WTC11 (cell line): Measurements from ENCODE around the gene TCAP. TPM values are rescaled to one million over a fixed set of nuclear protein-coding genes. Genes with fewer than 3 reads are reported as not detected.
A peak's percentile ranks its signal among the peaks of the same experiment; 100 is the strongest.
"Not testable (repeated sequence)": the region's sequence is repeated elsewhere in the genome, so short reads cannot be mapped to it uniquely, and the experiment has no call there.

Experiments used
- ATAC-seq: fragments of 200-7000 bp; cut with Tn5 transposase; 2 replicates; pipeline ENCODE4 v1.10.0; 2021; ENCODE audit warnings: mild to moderate bottlenecking, moderate library complexity
- CTCF ChIA-PET: fragments of 300-600 bp; sonication (Branson Sonifier 250); formaldehyde crosslinking; loops from one replicate; lab custom pipeline; 2021; ENCODE audit warnings: antibody characterized with exemption; lab: Charles Lee
- POLR2A ChIA-PET: fragments of 350-600 bp; sonication (Branson Sonifier 250); formaldehyde crosslinking; loops from one replicate; lab custom pipeline; 2021; ENCODE audit warnings: antibody characterized with exemption; lab: Charles Lee
- DNase-seq: peaks from one replicate; pipeline ENCODE4 v3.0.0; 2021; ENCODE audit warnings: low spot score
- H3K27ac Mint-ChIP-seq: 2 replicates; pipeline ENCODE4 v1.8.0; 2021; ENCODE audit warnings: mixed read lengths
- H3K27me3 Mint-ChIP-seq: 2 replicates; pipeline ENCODE4 v1.8.0; 2021; ENCODE audit warnings: low read depth, mild to moderate bottlenecking, moderate library complexity, mixed read lengths
- H3K36me3 Mint-ChIP-seq: 2 replicates; pipeline ENCODE4 v1.8.0; 2021; ENCODE audit warnings: mixed read lengths
- H3K4me1 Mint-ChIP-seq: 2 replicates; pipeline ENCODE4 v1.8.0; 2022; ENCODE audit warnings: mixed read lengths
- H3K4me3 Mint-ChIP-seq: 2 replicates; pipeline ENCODE4 v1.8.0; 2021; ENCODE audit warnings: mild to moderate bottlenecking, moderate library complexity, mixed read lengths
- H3K9me3 Mint-ChIP-seq: 2 replicates; pipeline ENCODE4 v1.8.0; 2021; ENCODE audit warnings: mixed read lengths
- ARID4B ChIP-seq: sonication (generic); formaldehyde crosslinking; IDR thresholded peaks from 2 replicates; pipeline ENCODE4 v1.8.0; 2023; ENCODE audit warnings: missing genetic modification reagents, mild to moderate bottlenecking, borderline replicate concordance
- ESRRA ChIP-seq: sonication (generic); formaldehyde crosslinking; IDR thresholded peaks from 2 replicates; pipeline ENCODE4 v1.8.1; 2022; ENCODE audit warnings: mild to moderate bottlenecking, missing genetic modification reagents, borderline replicate concordance
- FOXJ3 ChIP-seq: sonication (generic); formaldehyde crosslinking; IDR thresholded peaks from 2 replicates; pipeline ENCODE4 v1.9.0; 2021; ENCODE audit warnings: missing genetic modification reagents, mild to moderate bottlenecking, borderline replicate concordance
- JAZF1 ChIP-seq: fragments of 250-450 bp; sonication (Bioruptor Pico); IDR thresholded peaks from 2 replicates; pipeline ENCODE4 v1.9.0; 2021; ENCODE audit warnings: moderate library complexity, mild to moderate bottlenecking, inconsistent platforms
- NR1H2 ChIP-seq: sonication (generic); formaldehyde crosslinking; IDR thresholded peaks from 2 replicates; pipeline ENCODE4 v1.9.0; 2021; ENCODE audit warnings: mild to moderate bottlenecking, moderate library complexity, missing genetic modification reagents
- RORB ChIP-seq: fragments of 250-450 bp; sonication (Bioruptor Pico); IDR thresholded peaks from 2 replicates; pipeline ENCODE4 v1.9.0; 2021; ENCODE audit warnings: mild to moderate bottlenecking
- TP53 ChIP-seq: sonication (generic); formaldehyde crosslinking; IDR thresholded peaks from 2 replicates; pipeline ENCODE4 v1.8.1; 2023; ENCODE audit warnings: mild to moderate bottlenecking, missing genetic modification reagents
- USF2 ChIP-seq: sonication (generic); formaldehyde crosslinking; IDR thresholded peaks from 2 replicates; pipeline ENCODE4 v1.8.1; 2023; ENCODE audit warnings: mild to moderate bottlenecking, missing genetic modification reagents, moderate library complexity
- ZBTB43 ChIP-seq: sonication (generic); formaldehyde crosslinking; IDR thresholded peaks from 2 replicates; pipeline ENCODE4 v1.8.1; 2023; ENCODE audit warnings: mild to moderate bottlenecking, missing genetic modification reagents
- ZNF138 ChIP-seq: sonication (generic); formaldehyde crosslinking; conservative IDR thresholded peaks from 2 replicates; pipeline ENCODE4 v1.8.1; 2022; ENCODE audit warnings: mild to moderate bottlenecking, moderate library complexity, missing genetic modification reagents
- ZNF219 ChIP-seq: sonication (generic); formaldehyde crosslinking; IDR thresholded peaks from 2 replicates; pipeline ENCODE4 v1.8.0; 2023; ENCODE audit warnings: missing genetic modification reagents, mild to moderate bottlenecking, borderline replicate concordance
- ZNF416 ChIP-seq: fragments of 250-450 bp; sonication (Bioruptor Pico); IDR thresholded peaks from 2 replicates; pipeline ENCODE4 v1.9.0; 2021; ENCODE audit warnings: mild to moderate bottlenecking, inconsistent platforms
- ZNF671 ChIP-seq: fragments of 250-450 bp; sonication (Bioruptor Pico); IDR thresholded peaks from 2 replicates; pipeline ENCODE4 v1.8.0; 2021; ENCODE audit warnings: mild to moderate bottlenecking
- total RNA-seq: library from RNA; stranded (reverse); gene quantifications from 3 replicates; pipeline ENCODE4 v1.2.3, GENCODE V29; 2021
- TF ChIP-seq, protein P1 (sequence below): sonication (generic); formaldehyde crosslinking; IDR thresholded peaks from 2 replicates; pipeline ENCODE4 v1.8.1; 2022; ENCODE audit warnings: low read depth, mild to moderate bottlenecking, moderate library complexity, missing genetic modification reagents, borderline replicate concordance
- TF ChIP-seq, protein P2 (sequence below): fragments of 250-450 bp; sonication (Bioruptor Pico); IDR thresholded peaks from 2 replicates; pipeline ENCODE4 v1.9.0; 2021; ENCODE audit warnings: mild to moderate bottlenecking, borderline replicate concordance
- TF ChIP-seq, protein P3 (sequence below): sonication (generic); formaldehyde crosslinking; IDR thresholded peaks from 2 replicates; pipeline ENCODE4 v1.8.1; 2022; ENCODE audit warnings: mild to moderate bottlenecking, missing genetic modification reagents, moderate library complexity, borderline replicate concordance

TCAP gene
- total RNA-seq, 1 experiment from 2014 or later: 2.9 TPM

DNA sequence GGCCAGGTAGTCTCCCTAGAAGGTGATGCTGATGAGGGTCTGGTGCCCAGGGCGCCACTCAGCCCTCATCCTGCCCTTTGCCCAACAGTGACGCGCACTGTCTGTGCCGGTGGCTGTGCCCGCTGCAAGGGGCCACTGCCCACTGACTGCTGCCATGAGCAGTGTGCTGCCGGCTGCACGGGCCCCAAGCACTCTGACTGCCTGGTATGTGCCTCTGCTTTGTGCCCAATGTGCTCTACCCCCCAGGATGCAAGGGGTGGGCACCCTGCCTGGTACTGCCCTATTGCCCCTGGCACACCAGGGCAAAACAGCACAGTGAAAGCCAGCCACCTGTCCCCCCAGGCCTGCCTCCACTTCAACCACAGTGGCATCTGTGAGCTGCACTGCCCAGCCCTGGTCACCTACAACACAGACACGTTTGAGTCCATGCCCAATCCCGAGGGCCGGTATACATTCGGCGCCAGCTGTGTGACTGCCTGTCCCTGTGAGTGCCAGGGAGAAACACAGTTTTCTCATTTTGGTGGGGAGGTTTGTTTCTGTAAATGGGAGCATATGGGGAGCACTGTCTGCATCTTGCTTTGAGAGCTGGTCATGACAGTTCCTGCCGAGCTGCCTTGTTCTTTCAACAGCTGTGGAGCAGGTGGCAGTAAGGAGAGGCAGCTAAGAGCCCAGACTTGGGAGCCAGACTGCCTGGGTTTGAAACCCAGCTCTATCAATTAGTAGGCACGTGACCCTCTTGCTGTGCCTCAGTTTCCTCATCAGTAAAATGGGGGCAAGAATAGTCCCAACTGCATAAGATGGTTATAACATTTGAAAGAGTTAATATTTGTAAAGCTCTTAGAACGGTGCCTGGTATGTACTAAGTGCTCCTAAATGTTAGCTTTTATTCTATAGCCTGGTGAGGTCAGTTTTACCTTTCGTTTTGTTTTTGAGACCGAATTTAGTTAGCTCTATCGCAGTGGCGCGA lies 45.1 kb downstream of the TCAP start (continued):
- TF ChIP-seq ARID4B (CRISPR knock-in tag) (no peak), ZNF138 (no peak), TP53 (CRISPR knock-in tag) (no peak), USF2 (no peak), RORB (CRISPR knock-in tag) (no peak), FOXJ3 (CRISPR knock-in tag) (no peak)

DNA sequence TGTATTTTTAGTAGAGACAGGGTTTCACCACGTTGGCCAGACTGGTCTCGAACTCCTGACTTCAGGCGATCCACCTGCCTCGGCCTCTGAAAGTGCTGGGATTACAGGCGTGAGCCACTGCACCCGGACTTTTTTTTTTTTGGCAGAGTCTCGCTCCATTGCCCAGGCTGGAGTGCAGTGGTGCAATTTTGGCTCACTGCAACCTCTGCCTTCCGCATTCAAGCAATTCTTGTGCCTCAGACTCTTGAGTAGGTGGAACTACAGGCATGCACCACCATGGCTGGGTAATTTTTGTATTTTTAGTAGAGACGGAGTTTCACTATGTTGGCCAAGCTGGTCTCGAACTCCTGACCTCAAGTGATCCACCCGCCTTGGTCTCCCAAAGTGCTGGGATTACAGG lies 45.9 kb downstream of the TCAP start:
- not testable (repeated sequence) for H3K9me3 Mint-ChIP-seq, DNase-seq, H3K4me1 Mint-ChIP-seq, H3K27ac Mint-ChIP-seq, H3K4me3 Mint-ChIP-seq, H3K27me3 Mint-ChIP-seq, ATAC-seq
- CTCF ChIA-PET: interaction anchor here (0.7 to 1.7 kb wide), 4 partner anchors 8 to 90 kb away, joined by 3 to 6 read pairs (median 4); no protein-coding TSS in a partner anchor
- POLR2A ChIA-PET: interaction anchor here (1.1 kb wide), 1 partner anchor 23 kb away, joined by 3 read pairs; the partner anchor contains the start of gene PGAP3
- H3K36me3 Mint-ChIP-seq: peaks cover 62% of the 10 kb centered on the region

- H3K4me3 Mint-ChIP-seq: no peak overlapping the region
- no peaks in the 10 kb centered on the region for H3K9me3 Mint-ChIP-seq
- 0 out of 2 replicates have a peak overlapping the region, but pooled peaks have one; percentile 5 for H3K27ac Mint-ChIP-seq
- DNase-seq (no peak), ATAC-seq (no peak)
- H3K36me3 Mint-ChIP-seq: peaks cover 63% of the 10 kb centered on the region
- POLR2A ChIA-PET: no interaction called here
- CTCF ChIA-PET: interaction anchor here (1.7 kb wide), 1 partner anchor 90 kb away, joined by 6 read pairs; no protein-coding TSS in a partner anchor
- H3K27me3 Mint-ChIP-seq: no peaks in the 10 kb centered on the region
- no peaks in the 10 kb centered on the region for H3K4me1 Mint-ChIP-seq
- TF ChIP-seq, protein P1, sequence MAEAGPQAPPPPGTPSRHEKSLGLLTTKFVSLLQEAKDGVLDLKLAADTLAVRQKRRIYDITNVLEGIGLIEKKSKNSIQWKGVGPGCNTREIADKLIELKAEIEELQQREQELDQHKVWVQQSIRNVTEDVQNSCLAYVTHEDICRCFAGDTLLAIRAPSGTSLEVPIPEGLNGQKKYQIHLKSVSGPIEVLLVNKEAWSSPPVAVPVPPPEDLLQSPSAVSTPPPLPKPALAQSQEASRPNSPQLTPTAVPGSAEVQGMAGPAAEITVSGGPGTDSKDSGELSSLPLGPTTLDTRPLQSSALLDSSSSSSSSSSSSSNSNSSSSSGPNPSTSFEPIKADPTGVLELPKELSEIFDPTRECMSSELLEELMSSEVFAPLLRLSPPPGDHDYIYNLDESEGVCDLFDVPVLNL: no peak
- TF ChIP-seq ESRRA (CRISPR knock-in tag) (no peak), ZBTB43 (no peak), ZNF671 (CRISPR knock-in tag) (no peak), ZNF416 (CRISPR knock-in tag) (no peak), NR1H2 (CRISPR knock-in tag) (no peak), JAZF1 (CRISPR knock-in tag) (no peak), ZNF219 (CRISPR knock-in tag) (no peak)
- TF ChIP-seq, protein P2, sequence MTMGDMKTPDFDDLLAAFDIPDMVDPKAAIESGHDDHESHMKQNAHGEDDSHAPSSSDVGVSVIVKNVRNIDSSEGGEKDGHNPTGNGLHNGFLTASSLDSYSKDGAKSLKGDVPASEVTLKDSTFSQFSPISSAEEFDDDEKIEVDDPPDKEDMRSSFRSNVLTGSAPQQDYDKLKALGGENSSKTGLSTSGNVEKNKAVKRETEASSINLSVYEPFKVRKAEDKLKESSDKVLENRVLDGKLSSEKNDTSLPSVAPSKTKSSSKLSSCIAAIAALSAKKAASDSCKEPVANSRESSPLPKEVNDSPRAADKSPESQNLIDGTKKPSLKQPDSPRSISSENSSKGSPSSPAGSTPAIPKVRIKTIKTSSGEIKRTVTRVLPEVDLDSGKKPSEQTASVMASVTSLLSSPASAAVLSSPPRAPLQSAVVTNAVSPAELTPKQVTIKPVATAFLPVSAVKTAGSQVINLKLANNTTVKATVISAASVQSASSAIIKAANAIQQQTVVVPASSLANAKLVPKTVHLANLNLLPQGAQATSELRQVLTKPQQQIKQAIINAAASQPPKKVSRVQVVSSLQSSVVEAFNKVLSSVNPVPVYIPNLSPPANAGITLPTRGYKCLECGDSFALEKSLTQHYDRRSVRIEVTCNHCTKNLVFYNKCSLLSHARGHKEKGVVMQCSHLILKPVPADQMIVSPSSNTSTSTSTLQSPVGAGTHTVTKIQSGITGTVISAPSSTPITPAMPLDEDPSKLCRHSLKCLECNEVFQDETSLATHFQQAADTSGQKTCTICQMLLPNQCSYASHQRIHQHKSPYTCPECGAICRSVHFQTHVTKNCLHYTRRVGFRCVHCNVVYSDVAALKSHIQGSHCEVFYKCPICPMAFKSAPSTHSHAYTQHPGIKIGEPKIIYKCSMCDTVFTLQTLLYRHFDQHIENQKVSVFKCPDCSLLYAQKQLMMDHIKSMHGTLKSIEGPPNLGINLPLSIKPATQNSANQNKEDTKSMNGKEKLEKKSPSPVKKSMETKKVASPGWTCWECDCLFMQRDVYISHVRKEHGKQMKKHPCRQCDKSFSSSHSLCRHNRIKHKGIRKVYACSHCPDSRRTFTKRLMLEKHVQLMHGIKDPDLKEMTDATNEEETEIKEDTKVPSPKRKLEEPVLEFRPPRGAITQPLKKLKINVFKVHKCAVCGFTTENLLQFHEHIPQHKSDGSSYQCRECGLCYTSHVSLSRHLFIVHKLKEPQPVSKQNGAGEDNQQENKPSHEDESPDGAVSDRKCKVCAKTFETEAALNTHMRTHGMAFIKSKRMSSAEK (CRISPR knock-in tag): no peak
- TF ChIP-seq, protein P3, sequence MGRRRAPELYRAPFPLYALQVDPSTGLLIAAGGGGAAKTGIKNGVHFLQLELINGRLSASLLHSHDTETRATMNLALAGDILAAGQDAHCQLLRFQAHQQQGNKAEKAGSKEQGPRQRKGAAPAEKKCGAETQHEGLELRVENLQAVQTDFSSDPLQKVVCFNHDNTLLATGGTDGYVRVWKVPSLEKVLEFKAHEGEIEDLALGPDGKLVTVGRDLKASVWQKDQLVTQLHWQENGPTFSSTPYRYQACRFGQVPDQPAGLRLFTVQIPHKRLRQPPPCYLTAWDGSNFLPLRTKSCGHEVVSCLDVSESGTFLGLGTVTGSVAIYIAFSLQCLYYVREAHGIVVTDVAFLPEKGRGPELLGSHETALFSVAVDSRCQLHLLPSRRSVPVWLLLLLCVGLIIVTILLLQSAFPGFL (CRISPR knock-in tag): no peak
Measured at GRCh38 chr17:39711851-39712250, 46.7 kb downstream of the TCAP start.
